HG03175 (cell line): ENCODE data around the gene CCDC116.

Experiments used
- ATAC-seq: cut with Tn5 transposase; IDR thresholded peaks from one replicate; pipeline ENCODE4 v1.9.1; 2021; ENCODE audit warnings: mild to moderate bottlenecking, moderate library complexity; ENCODE audit not compliant: unreplicated experiment

CCDC116 gene

DNA sequence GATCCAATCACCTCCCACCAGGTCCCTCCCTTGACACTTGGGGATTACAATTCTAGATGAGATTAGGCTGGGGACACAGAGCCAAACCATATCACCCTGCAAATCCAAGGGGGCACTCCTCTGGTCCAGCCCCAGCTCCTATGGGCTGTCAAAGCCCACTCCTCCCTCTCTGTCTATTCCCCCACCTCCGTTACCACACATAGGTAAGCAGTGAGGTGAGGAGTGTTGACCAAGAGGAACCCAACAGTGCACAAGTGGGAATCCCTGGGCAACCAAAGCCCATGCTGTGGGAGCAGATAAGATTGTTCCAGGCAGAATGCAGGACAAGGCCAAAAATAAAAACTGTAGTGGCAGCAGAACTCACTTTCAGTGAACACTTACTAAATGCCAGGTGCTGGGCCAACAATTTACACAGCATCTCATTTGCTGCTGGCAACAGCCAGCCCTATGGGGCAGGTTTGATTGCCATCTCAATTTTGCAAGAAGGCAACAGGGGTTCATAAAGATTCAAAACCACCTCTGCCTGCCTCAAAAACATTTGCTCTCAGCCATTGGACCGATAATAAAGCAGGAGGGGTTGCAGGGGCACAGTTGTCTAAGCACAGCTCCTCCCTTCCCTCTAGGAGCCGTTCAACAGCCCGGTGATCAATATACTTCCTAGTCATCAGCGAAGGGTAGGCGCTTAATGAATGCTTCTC, 18.4 kb downstream of the CCDC116 start:
- no peak for ATAC-seq

DNA sequence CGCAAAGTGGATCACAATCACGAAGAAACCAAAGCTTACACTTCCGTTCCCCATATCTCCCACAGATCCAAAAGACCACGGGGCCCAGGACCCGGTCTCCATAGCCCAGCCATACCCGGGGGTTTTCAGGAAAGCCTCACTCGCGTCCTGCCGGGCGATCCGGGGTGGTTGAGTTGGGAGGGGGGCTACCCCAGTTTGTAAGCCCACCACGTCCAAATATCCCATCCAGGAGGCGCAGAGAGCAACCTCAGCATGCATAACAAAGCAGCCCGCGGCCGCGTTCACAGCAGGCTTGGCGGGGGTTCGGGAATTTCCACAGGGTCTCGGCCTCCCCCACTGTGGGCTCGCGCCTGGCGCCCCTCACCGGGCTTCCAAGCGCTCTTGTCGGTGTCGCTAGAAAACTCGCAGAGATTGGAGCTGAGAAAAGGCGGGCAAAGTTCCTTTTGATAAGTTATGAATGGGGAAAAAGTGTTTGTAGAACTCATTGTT, 19.0 kb downstream of the CCDC116 start:
- ATAC-seq = no peak

GRCh38 chr22:21652010-21652546, 19.5 kb downstream of the CCDC116 start:
- ATAC-seq = peak; percentile 86

- no peak for ATAC-seq
Measured at GRCh38 chr22:21652547-21653545, 20.3 kb downstream of the CCDC116 start.

- no peak for ATAC-seq
Measured at GRCh38 chr22:21657020-21657359, 24.4 kb downstream of the CCDC116 start.

DNA sequence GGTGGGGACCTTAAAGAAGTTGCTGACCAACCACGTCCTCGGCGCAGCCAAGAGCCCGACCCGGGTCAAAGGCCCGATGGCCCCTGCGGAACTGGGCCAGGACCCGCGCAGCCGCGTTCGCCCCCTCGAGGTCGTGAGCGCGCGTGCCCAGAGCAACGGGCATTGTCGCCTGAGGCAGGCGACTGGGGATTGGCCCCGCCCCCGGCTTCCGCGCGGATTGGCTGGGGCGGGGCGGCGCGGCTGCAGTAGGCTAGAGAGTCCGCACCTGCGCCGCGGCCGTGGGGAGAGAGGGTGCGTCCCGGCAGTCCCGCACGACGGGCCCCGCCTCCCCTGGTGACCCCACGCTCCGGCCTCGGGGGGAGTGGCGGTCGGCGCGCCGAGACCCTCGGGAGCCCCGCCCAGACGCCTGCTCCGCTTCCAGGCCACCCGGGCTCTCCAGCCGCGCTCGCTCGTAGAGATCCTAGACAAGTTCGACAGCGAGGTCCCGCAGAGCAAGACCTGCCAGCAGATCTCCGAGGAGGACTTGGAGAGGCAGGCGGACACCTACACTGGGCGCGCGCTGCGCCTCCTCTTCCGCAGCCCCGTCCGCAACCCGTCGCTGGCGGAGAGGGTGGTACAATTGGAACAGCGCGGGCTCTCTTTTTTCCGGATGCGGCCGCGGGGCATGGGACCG, 24.9 kb downstream of the CCDC116 start:
- peak; percentile 65 for ATAC-seq

DNA sequence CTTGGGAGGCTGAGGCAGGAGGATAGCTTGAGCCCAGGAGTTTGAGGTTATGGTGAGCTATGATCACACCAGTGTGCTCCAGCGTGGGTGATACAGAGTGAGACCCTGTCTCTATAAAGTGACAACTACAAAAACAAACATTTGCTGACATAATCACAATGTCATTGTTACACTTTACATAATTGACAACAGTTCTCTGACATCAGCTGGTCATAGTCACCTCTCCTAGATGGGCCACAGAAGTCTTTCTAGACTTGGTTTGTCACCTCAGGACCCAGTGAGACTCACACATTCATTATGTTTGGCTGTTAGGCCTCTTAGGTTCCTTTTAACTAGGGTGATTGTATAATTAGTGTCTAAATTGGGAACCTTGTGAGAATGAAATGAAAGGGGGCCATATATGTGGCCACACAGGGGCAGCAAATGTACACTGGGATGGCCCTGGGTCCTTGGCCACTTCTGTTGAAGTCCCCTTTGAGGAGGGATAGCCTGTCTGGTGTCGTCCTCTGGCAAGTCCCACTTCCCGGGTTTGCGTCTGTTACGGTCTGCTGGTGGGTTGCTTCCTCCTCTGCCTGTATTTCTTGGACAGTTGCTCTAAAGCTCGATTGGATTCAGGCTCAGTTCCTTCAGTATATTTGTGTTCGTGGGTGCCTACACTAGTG, 27.4 kb downstream of the CCDC116 start:
- no peak for ATAC-seq

DNA sequence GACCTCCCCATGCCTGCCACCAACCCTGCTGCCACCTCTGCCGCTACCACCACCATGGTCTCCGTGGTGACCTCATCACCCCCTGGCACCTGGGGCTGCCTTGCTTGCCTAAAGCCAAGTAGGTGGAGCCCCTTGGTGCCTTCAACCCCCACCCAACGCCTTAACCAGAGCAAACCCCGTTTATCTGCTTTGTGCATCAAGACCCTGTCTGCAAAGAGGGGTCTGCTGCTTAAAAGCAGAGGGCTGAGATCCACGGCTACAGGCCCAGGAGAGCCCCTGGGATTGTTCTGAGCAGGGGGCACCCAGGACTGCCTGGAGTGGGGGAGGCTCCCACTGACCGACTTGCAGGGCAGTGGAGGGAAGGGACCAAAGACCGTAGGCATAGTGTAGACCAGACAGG, 28.3 kb downstream of the CCDC116 start:
- no peak for ATAC-seq

DNA sequence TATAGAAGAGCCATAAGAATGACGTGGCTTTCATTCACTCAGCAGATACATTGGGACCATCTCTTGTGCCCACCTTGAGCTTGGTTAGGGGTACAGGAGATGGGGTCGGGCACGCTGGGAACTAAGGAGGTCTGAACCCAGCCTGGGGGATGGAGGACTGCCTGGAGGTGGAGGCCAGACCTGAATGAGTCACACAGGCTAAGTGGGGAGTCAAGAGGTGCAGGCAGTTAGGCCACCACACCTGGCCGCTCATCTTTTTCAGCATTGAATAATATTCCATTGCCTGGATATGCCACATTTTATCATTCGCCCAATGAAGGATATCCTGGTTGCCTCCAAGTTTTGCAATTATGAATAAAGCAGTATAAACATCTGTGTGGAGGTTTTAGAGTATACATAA, 29.4 kb downstream of the CCDC116 start:
- ATAC-seq = no peak

DNA sequence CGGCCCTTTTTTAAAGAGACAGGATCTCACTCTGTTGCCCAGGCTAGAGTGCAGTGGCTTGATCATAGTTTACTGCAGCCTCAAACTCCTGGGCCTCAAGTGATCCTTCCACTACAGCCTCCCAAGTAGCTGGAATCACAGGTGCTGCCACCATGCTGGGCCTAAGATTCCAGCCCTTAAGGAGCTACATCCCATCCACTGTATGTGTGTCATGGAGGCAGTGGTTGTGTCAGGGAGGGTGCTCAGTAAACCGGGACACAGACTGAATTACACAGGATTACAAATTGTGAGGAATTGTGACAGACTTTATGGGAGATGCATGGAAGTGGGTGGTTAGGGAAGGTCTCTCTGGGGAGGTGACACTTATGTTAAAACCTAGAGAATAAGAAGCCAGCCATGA, 31.2 kb downstream of the CCDC116 start:
- no peak for ATAC-seq

GRCh38 chr22:21665047-21665851, 32.7 kb downstream of the CCDC116 start:
- no peak for ATAC-seq

DNA sequence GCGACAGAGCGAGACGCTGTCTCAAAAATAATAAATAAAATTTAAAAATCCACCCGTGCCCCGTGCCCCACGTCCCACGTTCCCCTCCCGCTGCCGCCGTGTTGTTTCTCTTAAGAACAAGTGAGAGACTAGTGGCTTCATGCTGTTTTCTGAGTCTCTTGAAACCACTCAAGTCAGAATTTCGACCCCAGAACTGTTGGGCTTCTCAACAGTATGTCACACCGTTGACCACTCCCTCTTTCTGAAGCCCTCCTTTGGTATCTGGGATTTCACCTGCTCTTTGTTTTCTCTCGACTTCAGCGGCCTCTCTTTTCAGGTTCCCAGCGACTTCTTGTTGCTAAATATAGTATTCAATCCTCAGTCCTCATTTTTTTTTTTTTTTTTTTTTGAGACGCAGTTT, 34.2 kb downstream of the CCDC116 start:
- ATAC-seq = no peak

DNA sequence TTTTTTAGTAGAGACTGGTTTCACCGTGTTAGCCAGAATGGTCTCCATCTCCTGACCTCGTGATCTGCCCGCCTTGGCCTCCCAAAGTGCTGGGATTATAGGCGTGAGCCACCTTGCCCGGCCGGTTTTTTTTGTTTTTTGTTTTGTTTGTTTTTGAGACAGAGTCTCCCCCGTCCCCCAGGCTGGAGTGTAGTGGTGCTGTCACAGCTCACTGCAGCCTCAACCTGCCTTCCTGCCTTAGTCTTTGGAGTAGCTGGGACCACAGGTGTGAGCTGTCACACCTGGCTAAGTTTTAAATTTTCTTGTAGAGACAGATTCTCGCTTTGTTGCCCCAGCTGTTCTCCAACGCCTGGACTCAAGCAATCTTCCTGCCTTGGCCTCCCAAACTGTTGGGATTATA, 36.5 kb downstream of the CCDC116 start:
- no peak for ATAC-seq

GRCh38 chr22:21672107-21672629, 39.6 kb downstream of the CCDC116 start:
- no peak for ATAC-seq

- no peak for ATAC-seq
Measured at GRCh38 chr22:21673534-21674321, 41.2 kb downstream of the CCDC116 start.

GRCh38 chr22:21674638-21675245, 42.2 kb downstream of the CCDC116 start:
- ATAC-seq = no peak

DNA sequence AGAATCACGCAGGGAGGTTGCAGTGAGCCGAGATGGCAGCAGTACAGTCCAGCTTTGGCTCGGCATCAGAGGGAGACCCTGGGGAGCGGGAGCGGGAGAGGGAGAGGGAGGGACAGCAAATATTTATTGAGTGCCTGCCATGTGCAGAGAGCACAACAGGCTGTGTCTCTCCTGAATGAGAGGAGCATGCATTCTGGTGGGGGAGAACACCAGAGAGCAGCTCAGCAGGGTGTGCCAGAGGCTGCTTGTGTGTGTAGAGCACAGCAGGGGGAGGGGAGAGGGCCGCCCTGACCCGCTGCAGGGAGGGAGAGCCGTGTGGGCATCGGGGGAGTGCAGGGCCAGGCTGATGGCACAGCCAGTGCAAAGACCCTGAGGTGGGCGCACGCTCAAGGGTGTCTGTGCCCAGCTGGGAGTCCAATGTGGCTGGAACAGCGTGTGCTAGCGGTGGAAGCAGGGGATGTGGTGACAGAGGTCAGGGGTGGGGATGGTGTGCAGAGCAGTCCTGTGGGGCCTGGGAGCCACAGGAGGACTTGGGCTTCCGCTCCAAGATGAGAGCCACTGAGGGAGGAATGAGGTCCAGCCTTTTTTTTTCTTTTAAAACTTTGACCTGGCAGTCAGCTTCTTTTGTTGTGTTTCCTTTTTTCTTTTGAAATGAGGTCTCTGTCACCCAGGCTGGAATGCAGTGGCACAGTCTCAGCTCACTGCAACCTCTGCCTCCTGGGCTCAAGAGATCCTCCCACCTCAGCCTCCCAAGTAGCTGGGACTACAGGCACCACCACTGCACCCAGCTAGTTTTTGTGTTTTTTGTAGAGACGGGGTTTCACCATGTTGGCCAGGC, 45.3 kb downstream of the CCDC116 start:
- no peak for ATAC-seq
